H1 (cell line): ENCODE results near the gene RICTOR. TPM values are rescaled to one million over a fixed set of nuclear protein-coding genes. Genes with fewer than 3 reads are reported as not detected.

Experiments
- PHF8 ChIP-seq: fragments of 200-600 bp; sonication (generic); conservative IDR thresholded peaks from 2 replicates; pipeline ENCODE4 v1.7.1; 2012; ENCODE audit warnings: low read depth, mild to moderate bottlenecking, inconsistent platforms, low read length, moderate library complexity
- POLR2AphosphoS5 ChIP-seq: IDR thresholded peaks from 2 replicates; pipeline ENCODE4 v1.6.1; 2011; ENCODE audit warnings: low read depth, low read length
- SP1 ChIP-seq: IDR thresholded peaks from 2 replicates; pipeline ENCODE4 v1.6.1; 2011; ENCODE audit warnings: low read depth, low read length
- polyA plus RNA-seq, 7 experiments: library from polyadenylated mRNA; depleted of rRNA in 3 of 7; stranded (reverse) in 5 of 7; unstranded in 2 of 7; fragments of >200 nt in 5 of 7; fragments of 200-250 nt in 2 of 7; gene quantifications; 1 replicate in 5 of 7; 2 replicates in 1 of 7; 4 replicates in 1 of 7; pipeline versions ENCODE4 v1.2.1 to v1.2.3, GENCODE V29; 2011 to 2013; ENCODE audit warnings: missing spikeins in 2 of 7, mixed read lengths in 2 of 7
- total RNA-seq: library from RNA; stranded (reverse); fragmentation: NEBNext Ultra II Directional; extraction: Animal tissue kit (Norgen Biotek cat#: 25700); gene quantifications from 2 replicates; pipeline ENCODE4 v1.2.1, GENCODE V29; 2021

Gene RICTOR
- total and polyA plus RNA-seq, 2 of the 8 experiments (the other 6 are each of a cell fraction or from before 2014, with no cell fraction given): 4.3 to 26.6 TPM

DNA sequence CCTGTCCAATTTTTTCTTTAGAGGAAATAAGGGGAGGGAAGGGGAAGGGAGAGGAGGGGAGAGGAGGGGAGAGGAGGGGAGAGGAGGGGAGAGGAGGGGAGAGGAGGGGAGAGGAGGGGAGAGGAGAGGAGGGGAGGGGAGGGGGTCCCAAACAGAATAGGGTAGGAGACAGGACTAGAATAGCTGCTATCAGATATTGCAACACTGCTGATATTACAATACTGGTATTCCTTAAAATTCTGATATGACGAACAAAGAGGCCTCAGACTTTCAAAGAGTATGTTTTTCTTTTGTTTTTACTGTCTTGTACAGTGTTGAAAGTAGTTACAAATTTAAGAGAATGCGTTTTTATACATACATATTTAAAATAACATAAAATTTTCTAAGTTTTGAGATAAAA is 67.5 kb downstream of the RICTOR start (continued):
- TF ChIP-seq SP1 (no peak), POLR2AphosphoS5 (no peak), PHF8 (no peak)
